PC-3 (cell line): ENCODE data around the gene LMTK2. TPM values are rescaled to one million over a fixed set of nuclear protein-coding genes. Genes with fewer than 3 reads are reported as not detected.

Experiments used
- ATAC-seq: fragments of 200-7000 bp; cut with Tn5 transposase; 2 replicates; pipeline ENCODE4 v1.9.1; 2020; ENCODE audit warnings: mild to moderate bottlenecking, moderate library complexity
- BruUV-seq: library from RNA; stranded (reverse); fragments of 400-500 nt; replicated peaks from 2 replicates; lab custom pipeline; 2021; lab: Mats Ljungman, UMichigan
- CTCF ChIA-PET: fragments of 300-600 bp; sonication (Branson Sonifier 250); formaldehyde crosslinking; loops from one replicate; lab custom pipeline; 2022; ENCODE audit warnings: antibody characterized with exemption; lab: Charles Lee
- POLR2A ChIA-PET: fragments of 300-600 bp; sonication (Branson Sonifier 250); formaldehyde crosslinking; loops from one replicate; lab custom pipeline; 2022; ENCODE audit warnings: antibody characterized with exemption; ENCODE audit not compliant: unreplicated experiment; lab: Charles Lee
- DNase-seq: peaks from one replicate; pipeline ENCODE4 v3.0.0-alpha.2; 2015
- H2AFZ ChIP-seq: fragments of 300-600 bp; sonication (generic); 2 replicates; pipeline ENCODE4 v1.6.0; 2016; ENCODE audit warnings: antibody characterized with exemption, low read length
- H3F3A ChIP-seq: fragments of 300-600 bp; sonication (generic); one replicate; pipeline ENCODE4 v1.6.0; 2017; ENCODE audit warnings: antibody characterized with exemption, low read length, control low read depth, mild to moderate bottlenecking; ENCODE audit not compliant: unreplicated experiment
- H3K27ac ChIP-seq: fragments of 300-600 bp; sonication (generic); 2 replicates; pipeline ENCODE4 v1.5.1; 2016; ENCODE audit warnings: mild to moderate bottlenecking, low read length
- H3K27me3 ChIP-seq: fragments of 300-600 bp; sonication (generic); 2 replicates; pipeline ENCODE4 v1.6.1; 2016; ENCODE audit warnings: low read length, mixed read lengths
- H3K36me3 ChIP-seq: fragments of 300-600 bp; sonication (generic); 2 replicates; pipeline ENCODE4 v1.6.1; 2016; ENCODE audit warnings: low read depth, mixed run types, low read length, mixed read lengths
- H3K4me1 ChIP-seq: fragments of 300-600 bp; sonication (generic); 2 replicates; pipeline ENCODE4 v1.5.1; 2016; ENCODE audit warnings: low read length; ENCODE audit not compliant: insufficient read depth
- H3K4me2 ChIP-seq: fragments of 300-600 bp; sonication (generic); 2 replicates; pipeline ENCODE4 v1.6.0; 2016; ENCODE audit warnings: low read length
- H3K4me3 ChIP-seq: fragments of 300-600 bp; sonication (generic); 2 replicates; pipeline ENCODE4 v1.5.1; 2016; ENCODE audit warnings: mild to moderate bottlenecking, low read length, mixed read lengths
- H3K79me2 ChIP-seq: fragments of 300-600 bp; sonication (generic); 2 replicates; pipeline ENCODE4 v1.6.1; 2017; ENCODE audit warnings: low read length, mixed read lengths
- H3K9ac ChIP-seq: fragments of 300-600 bp; sonication (generic); 2 replicates; pipeline ENCODE4 v1.6.0; 2016; ENCODE audit warnings: mild to moderate bottlenecking, low read length
- H3K9me2 ChIP-seq: fragments of 300-600 bp; sonication (generic); replicated peaks from 2 replicates; pipeline ENCODE4 v1.6.1; 2016; ENCODE audit warnings: mixed run types, low read length, mixed read lengths
- H3K9me3 ChIP-seq: fragments of 300-600 bp; sonication (generic); 2 replicates; pipeline ENCODE4 v1.6.1; 2016; ENCODE audit warnings: low read length, mixed read lengths
- H4K20me1 ChIP-seq: fragments of 300-600 bp; sonication (generic); 2 replicates; pipeline ENCODE4 v1.6.1; 2016; ENCODE audit warnings: low read length, mixed read lengths
- CTCF ChIP-seq: fragments of 300-600 bp; sonication (generic); conservative IDR thresholded peaks from 2 replicates; pipeline ENCODE4 v1.5.1; 2017; ENCODE audit warnings: antibody characterized with exemption, low read depth, mild to moderate bottlenecking, low read length
- EZH2 ChIP-seq: fragments of 300-600 bp; sonication (generic); IDR thresholded peaks from one replicate; pipeline ENCODE4 v1.6.1; 2017; ENCODE audit warnings: antibody characterized with exemption, mild to moderate bottlenecking, low read length; ENCODE audit not compliant: unreplicated experiment
- EZH2phosphoT487 ChIP-seq: fragments of 300-600 bp; sonication (generic); IDR thresholded peaks from 2 replicates; pipeline ENCODE4 v1.6.1; 2018; ENCODE audit warnings: mild to moderate bottlenecking, antibody characterized with exemption, low read length, borderline replicate concordance
- intact Hi-C: fragments of 100-400 bp; cut with micrococcal nuclease; formaldehyde crosslinking; loops from 2 replicates; pipeline ENCODE4 v1.9.0; 2023
- total RNA-seq: library from RNA; depleted of rRNA; stranded (reverse); fragments of >200 nt; gene quantifications from 2 replicates; pipeline ENCODE4 v1.2.3, GENCODE V29; 2014; rRNA removed

Gene LMTK2
- total RNA-seq, 1 experiment from 2014 or later, result 9.0 TPM

GRCh38 chr7:98256431-98256830, 149.8 kb downstream of the LMTK2 start:
- no peaks in the 10 kb centered on the region for H3K9me3 ChIP-seq
- no peak overlapping the region for H3K27ac ChIP-seq
- peaks cover 7% of the 10 kb centered on the region; the same call in 1 of the 2 replicates for H3K4me1 ChIP-seq
- POLR2A ChIA-PET, result no interaction called here
- ATAC-seq (no peak), DNase-seq (no peak)
- peaks cover 20% of the 10 kb centered on the region for H3K79me2 ChIP-seq
- BruUV-seq, result no TSS peak
- intact Hi-C loops, result no loop called here
- no peak overlapping the region for H3K4me2 ChIP-seq
- H3K9ac ChIP-seq, result no peak overlapping the region
- no peak overlapping the region for H3K4me3 ChIP-seq
- H3K9me2 ChIP-seq, result no peaks in the 10 kb centered on the region
- H2AFZ ChIP-seq, result no peak overlapping the region
- no peaks in the 10 kb centered on the region for H3F3A ChIP-seq
- no peaks in the 10 kb centered on the region for H3K36me3 ChIP-seq
- TF ChIP-seq EZH2 (no peak), EZH2phosphoT487 (no peak), CTCF (no peak)
- CTCF ChIA-PET, result no interaction called here
- no peaks in the 10 kb centered on the region for H3K27me3 ChIP-seq
- H4K20me1 ChIP-seq, result no peaks in the 10 kb centered on the region

- TF ChIP-seq EZH2phosphoT487 (no peak), EZH2 (no peak), CTCF (no peak)
- ChIA-PET CTCF (no interaction called here), POLR2A (no interaction called here)
- Histone ChIP-seq H3K27ac (no peak overlapping the region), H4K20me1 (no peaks in the 10 kb centered on the region), H3F3A (no peaks in the 10 kb centered on the region), H3K27me3 (no peaks in the 10 kb centered on the region), H3K9ac (no peak overlapping the region), H3K4me1 (0 out of 2 replicates have a peak, but pooled peaks cover 5% of the 10 kb centered on the region), H3K79me2 (peaks cover 16% of the 10 kb centered on the region), H3K9me2 (no peaks in the 10 kb centered on the region), H3K36me3 (no peaks in the 10 kb centered on the region), H3K4me3 (no peak overlapping the region), H3K4me2 (no peak overlapping the region), H3K9me3 (no peaks in the 10 kb centered on the region), H2AFZ (no peak overlapping the region)
- ATAC-seq (no peak), DNase-seq (no peak)
- no TSS peak for BruUV-seq
- intact Hi-C loops, result no loop called here
Measured at GRCh38 chr7:98257701-98258100, 151.0 kb downstream of the LMTK2 start.

Other genes with a start within 250 kb of the LMTK2 start
- gene ASNS, start 234.5 kb upstream of the LMTK2 start, total RNA-seq, result 14.9 and 19.5 TPM in 2 replicates
- not detected in 2 replicates for gene OCM2, start 116.7 kb upstream of the LMTK2 start, total RNA-seq
- 12.0 and 13.9 TPM in 2 replicates for gene BHLHA15, start 104.6 kb downstream of the LMTK2 start, total RNA-seq
- gene TECPR1, start 145.4 kb downstream of the LMTK2 start, total RNA-seq, result 9.4 and 11.5 TPM in 2 replicates
- gene BRI3, start 174.8 kb downstream of the LMTK2 start, total RNA-seq, result 52.5 and 55.0 TPM in 2 replicates